T follicular helper cell (primary cell): ENCODE data around the gene COQ2.
A peak's percentile ranks its signal among the peaks of the same experiment; 100 is the strongest.
"Not testable (repeated sequence)": the region's sequence is repeated elsewhere in the genome, so short reads cannot be mapped to it uniquely, and the experiment has no call there.

ENCODE experiments used
- DNase-seq: peaks from one replicate; pipeline ENCODE4 v3.0.0-alpha.2; 2020; ENCODE audit warnings: low read depth
- total RNA-seq, 2 experiments: gene quantifications; one replicate each; lab custom pipeline; 2026; lab: John Stamatoyannopoulos, UW

COQ2 gene, protein sequence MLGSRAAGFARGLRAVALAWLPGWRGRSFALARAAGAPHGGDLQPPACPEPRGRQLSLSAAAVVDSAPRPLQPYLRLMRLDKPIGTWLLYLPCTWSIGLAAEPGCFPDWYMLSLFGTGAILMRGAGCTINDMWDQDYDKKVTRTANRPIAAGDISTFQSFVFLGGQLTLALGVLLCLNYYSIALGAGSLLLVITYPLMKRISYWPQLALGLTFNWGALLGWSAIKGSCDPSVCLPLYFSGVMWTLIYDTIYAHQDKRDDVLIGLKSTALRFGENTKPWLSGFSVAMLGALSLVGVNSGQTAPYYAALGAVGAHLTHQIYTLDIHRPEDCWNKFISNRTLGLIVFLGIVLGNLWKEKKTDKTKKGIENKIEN
- total RNA-seq, result 8.5 to 14.7 reads per million in 2 experiments

DNA sequence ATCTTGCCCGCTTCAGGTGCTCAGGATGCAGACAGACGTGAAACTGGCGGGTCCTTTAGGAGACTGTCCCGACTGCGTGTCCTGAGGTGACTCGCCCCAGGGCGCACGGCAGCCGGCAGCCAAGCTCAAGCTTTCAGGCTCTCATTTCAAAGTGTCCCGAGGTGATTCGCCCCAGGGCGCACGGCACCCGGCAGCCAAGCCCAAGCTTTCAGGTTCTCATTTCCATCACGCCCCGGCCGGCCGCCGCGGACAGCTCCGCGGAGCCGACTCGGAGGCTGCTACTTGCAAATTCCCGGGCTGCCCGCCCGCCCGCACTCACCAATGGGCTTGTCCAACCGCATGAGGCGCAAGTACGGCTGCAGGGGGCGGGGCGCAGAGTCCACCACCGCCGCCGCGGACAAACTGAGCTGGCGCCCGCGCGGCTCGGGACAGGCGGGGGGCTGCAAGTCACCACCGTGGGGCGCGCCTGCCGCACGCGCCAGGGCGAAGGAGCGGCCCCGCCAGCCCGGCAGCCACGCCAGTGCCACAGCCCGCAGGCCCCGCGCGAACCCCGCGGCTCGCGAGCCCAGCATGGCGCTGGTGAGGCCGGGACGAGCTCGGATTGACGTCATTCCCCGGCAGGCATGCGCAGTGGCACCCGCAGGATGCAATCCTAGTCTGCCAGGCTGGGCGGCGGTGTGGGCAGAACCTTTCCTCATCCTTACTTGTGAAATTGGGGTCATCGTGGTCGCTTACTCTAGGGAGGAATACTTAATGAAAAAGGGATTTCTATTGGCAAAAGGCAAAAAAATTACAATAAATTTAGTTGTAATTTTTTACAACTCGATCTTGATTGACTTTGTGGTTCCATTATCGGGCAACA lies at the start of gene COQ2:
COQ2 (minus strand) TSS at position 606 of the 862 bp plus-strand sequence; CDS start at position 572, 34 bp downstream.
- DNase-seq, result peak; percentile 93

DNA sequence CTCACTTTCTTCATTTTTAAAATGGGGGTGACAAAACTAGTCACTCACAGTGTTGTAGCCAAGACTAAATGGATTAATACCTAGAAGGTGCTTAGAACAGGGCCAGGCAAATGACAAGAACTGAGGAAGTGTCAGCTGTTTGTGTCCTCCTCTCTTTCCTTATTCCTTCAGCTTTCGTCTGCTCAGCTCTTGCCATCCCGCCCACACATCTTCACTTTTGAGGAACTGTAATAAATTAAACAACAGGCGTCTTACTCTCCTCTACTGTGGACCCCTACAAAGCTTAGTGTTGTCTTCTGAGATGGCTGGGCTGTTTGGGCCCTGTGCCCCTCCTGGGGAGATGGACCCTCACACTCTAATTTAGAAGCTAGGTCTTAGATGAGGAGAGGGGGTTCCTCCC lies 47.4 kb upstream of the COQ2 start:
- DNase-seq, result no peak

DNA sequence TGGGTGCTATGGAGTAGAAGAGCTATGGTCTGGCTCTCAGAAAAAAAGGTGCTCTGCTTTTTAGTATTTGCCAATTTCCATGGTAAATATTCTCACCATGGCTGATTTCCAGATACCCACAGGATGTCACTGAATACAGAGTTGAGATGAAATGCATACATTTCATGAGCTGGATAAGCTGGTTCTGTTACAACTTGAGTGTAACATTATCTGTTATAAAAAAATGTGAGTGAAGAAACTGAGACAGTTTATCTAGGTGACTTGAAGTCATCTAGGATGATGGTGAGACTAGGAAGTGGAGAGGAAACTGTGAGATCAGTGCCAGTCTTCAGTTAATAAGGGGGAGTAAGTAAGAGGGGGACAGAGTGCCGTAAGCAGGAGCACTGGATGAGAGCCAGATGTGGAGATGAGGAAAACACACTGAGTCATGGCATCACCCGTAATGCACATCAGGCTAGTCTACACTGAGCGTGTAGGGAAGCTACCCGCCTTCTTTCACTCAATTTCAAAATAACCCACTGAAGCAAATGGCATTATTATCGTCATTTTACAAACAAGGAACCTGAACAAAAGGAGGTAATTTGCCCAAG lies 45.0 kb upstream of the COQ2 start:
- no peak for DNase-seq

DNA sequence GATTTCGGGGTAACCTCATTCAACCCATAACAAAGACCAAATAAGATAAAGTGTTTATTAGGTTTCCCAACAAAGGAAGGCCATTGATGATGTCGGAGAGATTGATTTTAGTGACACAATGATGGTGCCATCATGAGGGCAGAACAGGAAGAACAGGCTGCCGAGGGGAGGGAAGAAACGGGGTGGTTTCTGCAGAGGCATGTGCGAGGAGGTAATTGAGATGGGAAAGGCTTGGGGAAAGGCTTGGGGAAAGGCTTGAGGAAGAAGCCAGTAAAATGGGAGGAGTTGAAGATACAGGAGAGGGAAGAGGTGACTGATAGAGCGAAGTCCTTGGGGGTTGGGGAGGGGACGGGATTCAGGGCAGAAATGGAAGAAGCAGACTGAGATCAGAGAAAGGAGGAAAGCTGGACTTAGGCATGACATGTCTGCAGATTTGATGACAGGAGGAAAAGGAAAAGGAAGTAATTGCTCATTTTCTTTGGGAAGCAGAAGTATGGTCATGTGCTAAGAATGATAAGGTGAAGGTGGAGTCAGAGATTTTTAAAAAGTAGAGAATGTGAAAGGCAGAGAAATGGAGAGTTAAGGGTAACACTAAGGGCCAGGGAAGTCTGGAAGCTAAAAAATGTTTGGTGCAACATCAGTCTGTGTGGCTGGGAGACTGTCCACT lies 44.1 kb upstream of the COQ2 start:
- DNase-seq, result no peak

DNA sequence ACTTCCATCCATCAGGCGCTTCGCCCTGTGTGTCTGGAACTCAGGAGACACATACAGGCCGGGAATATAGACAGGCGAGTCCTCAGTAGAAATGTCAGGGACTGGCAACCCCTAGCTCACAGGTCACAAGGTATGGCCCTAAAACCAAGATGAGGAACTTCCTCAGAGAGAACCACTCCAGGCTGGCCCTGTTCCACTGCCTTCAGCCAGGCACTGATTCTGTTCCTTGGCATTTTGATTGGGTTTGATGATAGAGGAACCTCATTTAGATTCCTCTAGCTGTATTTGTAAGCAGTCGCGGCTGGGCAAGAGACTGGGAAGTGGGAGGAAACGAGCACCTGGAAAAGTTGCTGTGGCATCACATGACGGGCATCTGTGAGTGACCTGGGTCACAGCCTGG lies 41.9 kb upstream of the COQ2 start:
- no peak for DNase-seq

DNA sequence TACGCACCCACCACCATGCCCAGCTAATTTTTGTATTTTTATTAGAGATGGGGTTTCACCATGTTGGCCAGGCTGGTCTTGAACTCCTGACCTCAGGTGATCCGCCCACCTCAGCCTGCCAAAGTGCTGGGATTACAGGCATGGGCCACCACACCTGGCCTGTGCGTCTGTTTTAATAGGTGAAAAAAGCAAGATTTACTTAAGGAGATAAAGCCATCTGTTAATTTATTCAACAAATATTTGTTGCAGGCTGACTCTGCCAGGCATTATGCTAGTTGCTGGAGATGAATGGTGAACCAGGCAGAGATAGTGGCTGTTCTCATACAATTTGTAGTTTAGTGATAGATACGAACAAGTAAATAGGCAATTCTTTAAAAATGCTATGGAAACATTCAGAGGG lies 40.7 kb upstream of the COQ2 start:
- not testable (repeated sequence) for DNase-seq

DNA sequence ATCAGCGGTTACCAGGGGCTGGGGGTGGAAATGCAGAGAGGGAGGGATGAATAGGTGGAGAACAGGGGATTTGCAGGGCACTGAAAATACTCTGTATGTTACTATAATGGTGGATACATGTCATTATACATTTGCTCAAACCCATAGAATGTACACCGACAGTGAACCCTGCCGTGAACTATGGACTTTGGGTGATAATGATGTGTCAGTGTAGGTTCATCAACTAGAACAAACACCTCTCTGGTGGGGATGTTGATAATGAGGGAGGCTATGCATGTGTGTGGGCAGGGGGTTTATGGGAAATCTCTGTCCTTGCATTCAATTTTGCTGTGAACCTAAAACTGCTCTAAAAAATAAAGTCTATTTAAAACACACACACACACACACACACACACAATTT lies 38.5 kb upstream of the COQ2 start:
- no peak for DNase-seq

DNA sequence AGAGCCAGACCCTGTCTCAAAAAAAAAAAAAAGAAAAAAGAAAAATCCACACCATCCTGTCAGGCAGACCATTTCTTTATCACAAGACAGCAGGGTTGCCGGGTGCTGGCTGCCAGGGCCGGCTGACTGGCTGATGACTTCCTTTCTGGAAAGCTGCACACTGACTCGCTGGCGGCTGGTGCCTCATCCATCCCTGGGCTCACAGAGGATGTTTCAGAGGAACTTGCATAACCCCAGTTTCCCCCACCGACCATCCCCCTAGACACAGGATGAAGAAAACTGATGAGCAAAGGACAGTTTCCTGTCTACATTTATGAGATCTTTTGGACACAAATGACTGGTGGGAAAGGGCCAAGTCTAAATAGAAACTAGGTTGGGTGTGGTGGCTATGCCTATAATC lies 36.0 kb upstream of the COQ2 start:
- no peak for DNase-seq

DNA sequence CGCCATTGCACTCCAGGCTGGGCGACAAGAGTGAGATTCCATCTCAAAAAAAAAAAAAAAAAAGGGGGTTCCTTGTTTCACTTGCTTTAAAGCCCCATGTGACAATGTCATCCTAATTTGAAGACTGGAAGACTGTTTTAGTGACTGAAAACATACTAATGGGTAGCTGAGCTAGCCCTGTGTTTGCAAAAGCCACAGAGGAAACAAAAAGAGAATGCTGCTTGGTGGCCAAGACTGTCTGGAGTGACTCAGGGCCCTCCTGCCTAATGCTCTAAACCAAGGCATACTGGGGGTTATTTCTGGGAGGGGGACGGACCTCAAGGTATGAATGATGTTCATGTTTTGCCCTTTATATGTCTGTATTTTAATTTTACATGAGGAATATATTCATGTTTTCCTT lies 34.1 kb upstream of the COQ2 start:
- no peak for DNase-seq

DNA sequence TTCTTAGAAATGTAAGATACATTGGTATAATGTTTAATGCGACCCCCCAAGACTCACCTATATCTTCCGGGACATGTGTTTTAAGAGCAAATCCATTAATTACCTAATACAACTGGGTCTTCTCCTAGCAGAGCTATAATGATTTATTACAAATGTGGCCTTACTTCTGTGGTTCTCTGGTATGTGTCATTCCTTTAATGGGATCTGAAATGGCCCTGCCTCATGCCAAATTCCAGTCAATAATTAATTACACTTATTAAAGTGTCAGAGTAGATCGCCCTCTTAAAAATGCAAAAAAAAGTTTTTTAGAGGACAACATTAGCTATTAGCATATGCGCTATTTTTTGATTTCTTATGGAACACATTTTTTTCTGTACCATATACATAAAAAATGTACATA lies 33.1 kb upstream of the COQ2 start:
- no peak for DNase-seq

DNA sequence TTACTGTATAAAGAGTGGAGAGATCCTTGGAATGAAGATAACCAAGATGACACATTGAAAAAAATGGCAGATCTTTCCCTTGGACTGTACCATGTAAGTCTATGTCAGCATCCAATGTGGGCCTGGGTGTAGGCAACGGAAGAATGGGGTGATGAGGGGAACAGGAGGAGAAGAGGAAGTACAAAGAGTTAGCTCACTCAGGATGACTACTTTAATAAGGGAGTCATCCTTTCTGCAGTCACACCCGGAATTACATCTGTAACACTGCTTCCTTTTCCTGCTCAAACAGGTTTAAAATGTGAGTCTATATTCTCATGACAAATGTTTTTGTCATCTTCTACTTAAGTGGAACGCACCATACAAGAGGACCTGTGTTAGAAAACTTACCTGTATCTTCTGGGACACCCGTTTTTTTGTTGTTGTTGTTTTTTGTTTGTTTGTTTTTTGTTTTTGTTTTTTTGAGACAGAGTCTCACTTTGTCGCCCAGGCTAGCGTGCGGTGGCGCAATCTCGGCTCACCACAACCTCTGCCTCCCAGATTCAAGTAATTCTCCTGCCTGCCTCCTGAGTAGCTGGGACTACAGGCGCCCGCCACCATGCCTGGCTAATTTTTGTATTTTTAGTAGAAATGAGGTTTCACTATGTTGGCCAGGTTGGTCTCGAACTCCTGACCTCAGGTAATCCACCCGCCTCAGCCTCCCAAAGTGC lies 32.0 kb upstream of the COQ2 start:
- no peak for DNase-seq

DNA sequence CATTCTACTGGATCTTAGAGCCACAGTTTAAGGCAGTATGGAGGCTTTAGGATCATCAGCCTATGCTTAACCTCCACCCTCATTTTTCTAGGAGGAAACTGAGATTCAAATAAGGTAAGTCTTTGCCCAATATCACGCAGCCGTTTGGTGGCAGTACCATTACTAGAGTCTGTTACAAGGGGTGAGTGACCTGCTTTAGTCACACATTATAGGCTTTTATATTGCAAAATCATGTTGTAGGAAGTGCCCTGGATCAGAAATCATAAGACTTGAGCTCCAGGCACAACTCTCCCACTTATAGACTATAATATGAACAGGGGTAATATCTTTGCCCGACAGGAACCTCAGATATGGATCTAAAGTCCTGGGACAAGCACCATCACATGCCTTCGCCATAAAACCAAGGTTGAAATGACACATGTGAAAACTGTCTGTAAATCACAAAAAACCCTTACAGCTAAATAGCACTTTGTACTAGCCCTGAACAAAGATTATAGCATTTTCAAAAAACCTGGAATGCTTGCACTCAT lies 30.8 kb upstream of the COQ2 start:
- DNase-seq, result no peak

DNA sequence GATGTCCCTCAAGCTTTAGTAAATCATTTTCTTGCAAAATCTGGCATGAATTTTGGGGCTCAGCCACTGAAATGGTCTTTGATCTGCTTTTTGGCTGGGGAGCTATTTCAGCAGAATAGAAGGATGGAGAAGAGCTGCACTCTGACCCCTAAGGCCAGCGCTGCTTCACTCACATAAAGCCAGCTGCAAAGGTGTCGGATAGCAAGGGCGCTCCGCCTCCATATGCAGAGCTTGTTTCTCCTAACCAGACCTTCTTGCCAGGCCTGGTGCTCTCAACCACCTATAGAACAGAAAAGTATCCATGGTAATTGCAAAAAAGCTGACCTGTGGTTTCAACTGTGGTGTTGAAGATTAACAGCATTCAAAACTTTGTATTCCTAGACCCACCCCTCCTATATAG lies 24.1 kb upstream of the COQ2 start:
- DNase-seq, result no peak

DNA sequence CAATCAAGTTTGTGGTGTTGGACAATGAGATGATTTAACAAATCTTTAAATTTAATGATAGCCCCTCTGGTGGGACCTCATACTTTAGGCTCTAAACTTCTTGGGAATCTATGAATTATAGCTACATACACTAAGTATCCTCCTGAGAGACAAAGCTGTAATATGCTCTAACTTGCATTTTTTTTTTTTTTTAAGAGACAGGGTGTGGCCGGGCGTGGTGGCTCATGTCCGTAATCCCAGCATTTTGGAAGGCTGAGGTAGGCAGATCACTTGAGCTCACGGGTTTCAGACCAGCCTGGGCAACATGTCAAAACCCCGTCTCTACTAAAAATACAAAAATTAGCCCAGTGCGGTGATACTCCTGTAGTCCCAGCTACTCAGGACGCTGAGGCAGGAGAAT lies 23.3 kb upstream of the COQ2 start:
- DNase-seq, result no peak

DNA sequence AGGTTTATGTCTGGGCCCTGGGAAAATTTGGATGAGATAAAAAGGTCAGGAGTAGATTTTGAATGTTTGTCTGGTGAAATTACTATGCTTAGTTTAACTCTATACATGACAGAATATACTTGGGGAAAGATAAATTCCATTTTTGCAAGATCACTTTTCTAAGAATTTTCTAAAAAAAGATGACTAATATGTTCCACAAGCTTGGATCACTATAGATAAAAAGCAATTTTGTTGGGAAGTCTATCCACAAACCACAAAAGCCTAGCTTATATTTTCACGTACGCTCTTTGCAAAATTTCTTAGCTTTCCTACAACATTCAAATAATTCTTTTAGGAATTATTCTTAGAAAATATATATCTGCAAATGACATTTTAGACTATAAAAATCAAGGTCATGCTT lies 20.6 kb upstream of the COQ2 start:
- DNase-seq, result no peak

DNA sequence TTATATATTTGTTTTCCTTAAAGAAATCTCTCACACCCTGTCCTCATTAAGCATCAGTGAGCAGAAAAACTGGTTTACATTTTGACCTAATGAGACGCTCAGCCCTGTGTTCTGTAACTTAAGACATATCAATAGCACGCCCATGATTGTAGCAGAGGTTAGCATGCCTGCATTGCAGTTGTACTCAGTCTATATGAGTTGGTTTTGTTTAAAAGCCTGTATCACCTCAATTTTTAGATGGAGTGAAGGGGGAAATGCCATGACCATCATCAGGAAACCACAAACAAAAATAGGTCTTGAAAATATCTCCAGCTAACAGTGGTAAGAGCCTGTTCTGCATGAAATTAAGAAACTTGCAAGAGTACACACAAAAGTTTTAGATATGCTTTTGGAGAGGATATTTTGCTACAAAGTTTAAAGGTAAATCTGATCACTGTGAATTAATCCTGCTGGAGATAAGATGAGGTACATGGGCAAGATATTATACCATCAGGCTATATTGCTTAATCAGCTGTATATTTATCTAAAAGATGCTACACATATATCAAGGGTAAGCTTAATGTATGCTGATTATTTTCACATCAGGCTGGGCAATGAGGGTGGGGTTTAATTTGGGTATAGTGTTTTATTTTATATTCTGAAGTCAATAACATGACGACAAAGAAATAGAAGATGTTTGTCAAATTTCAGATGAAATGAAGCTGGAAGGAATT lies 13.1 kb upstream of the COQ2 start:
- DNase-seq, result no peak

DNA sequence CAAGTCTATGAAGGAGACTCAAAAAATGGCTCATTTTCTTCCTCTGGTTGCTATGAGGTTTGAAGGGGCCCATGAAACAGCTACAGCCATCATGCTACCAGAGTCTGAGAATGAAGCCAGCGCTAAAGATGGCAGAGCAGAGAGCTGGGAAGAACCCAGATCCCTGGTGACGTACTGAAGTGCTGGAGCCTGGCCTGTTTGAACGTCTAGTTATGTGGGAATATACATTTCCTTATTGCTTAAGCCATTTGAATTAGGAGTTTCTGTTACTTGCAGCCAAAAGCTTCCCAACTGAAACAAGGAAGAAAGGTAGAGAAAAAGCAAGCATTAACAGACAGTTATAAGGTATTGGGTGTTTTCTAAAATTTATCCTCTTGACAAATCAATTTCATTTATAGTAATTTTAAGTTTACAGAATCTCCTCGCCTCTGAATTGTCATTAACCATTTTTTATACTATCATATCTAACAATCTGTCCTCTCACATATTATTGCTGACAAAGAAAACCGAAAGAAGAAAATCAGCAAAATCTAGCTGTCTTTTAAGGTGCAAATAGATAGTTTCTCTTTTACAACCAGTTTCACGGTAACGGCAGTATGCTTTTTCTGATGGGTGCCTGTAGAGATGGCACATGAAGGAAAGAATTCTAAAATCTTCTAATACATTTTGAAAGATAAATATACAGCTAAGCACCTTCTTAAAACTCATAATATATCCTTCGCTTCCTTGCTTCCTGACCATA lies 8.9 kb upstream of the COQ2 start:
- DNase-seq, result no peak

DNA sequence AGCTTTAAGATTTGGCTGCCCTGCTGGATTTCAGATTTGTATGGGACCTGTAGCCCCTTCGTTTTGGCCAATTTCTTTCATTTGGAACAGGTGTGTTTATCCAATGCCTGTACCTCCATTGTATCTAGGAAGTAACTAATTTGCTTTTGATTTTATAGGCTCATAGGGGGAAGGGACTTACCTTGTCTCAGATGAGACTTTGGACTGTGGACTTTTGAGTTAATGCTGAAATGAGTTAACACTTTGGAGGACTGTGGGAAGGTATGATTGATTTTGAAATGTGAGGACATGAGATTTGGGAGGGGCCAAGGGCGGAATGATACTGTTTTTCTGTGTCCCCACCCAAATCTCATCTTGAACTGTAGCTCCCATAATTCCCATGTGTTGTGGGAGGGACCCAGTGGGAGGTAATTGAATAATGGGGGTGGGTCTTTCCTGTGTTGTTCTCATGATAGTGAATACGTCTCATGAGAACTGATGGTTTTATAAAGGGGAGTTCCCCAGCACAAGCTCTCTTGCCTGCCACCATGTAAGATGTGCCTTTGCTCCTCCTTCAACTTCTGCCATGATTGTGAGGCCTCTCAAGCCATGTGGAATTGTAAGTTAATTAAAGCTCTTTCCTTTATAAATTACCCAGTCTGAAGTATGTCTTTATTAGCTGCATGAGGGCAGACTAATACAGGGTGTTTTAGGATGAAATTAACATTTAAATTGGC lies 5.6 kb upstream of the COQ2 start:
- DNase-seq, result not testable (repeated sequence)

DNA sequence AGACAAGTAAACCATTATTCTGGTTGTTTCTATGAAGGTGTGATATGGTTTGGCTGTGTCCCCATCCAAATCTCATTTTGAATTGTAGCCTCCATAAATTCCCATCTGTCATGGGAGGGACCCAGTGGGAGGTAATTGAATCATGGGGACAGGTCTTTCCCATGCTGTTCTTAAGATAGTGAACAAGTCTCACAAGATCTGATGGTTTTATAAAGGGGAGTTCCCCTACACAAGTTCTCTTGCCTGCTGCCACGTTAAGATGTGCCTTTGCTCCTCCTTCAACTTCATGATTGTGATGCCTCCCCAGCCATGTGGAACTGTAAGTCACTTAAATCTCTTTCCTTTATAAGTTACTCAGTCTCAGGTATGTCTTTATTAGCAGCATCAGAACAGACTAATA lies 3.8 kb upstream of the COQ2 start:
- DNase-seq, result not testable (repeated sequence)
